GM06990 (cell line): ENCODE measurements around the gene ST8SIA5.

ENCODE experiments used
- DNase-seq: peaks from one replicate; pipeline ENCODE4 v3.0.0-alpha.2; 2011; ENCODE audit not compliant: insufficient read length; ENCODE audit errors: extremely low read depth
- H3K27me3 ChIP-seq: replicated peaks from 2 replicates; pipeline ENCODE4 v1.6.0; 2011; ENCODE audit warnings: low read length; ENCODE audit not compliant: control insufficient read depth, insufficient read depth
- H3K36me3 ChIP-seq: 2 replicates; pipeline ENCODE4 v1.5.1; 2011; ENCODE audit warnings: low read length; ENCODE audit not compliant: control insufficient read depth, insufficient read depth
- H3K4me3 ChIP-seq: replicated peaks from 2 replicates; pipeline ENCODE4 v1.5.1; 2011; ENCODE audit warnings: low read depth, mild to moderate bottlenecking, control low read depth, low read length
- TF ChIP-seq, protein P1 (sequence below): IDR thresholded peaks from 2 replicates; pipeline ENCODE4 v1.5.1; 2011; ENCODE audit warnings: low read length, control low read depth, mild to moderate bottlenecking, inconsistent platforms; ENCODE audit not compliant: insufficient read depth, poor library complexity, severe bottlenecking

Gene ST8SIA5

GRCh38 chr18:46624127-46624526, 132.7 kb downstream of the ST8SIA5 start:
- Histone ChIP-seq H3K4me3 (no peak overlapping the region), H3K36me3 (no peaks in the 10 kb centered on the region), H3K27me3 (no peaks in the 10 kb centered on the region; the same call in 1 of the 2 replicates)
- TF ChIP-seq, protein P1, sequence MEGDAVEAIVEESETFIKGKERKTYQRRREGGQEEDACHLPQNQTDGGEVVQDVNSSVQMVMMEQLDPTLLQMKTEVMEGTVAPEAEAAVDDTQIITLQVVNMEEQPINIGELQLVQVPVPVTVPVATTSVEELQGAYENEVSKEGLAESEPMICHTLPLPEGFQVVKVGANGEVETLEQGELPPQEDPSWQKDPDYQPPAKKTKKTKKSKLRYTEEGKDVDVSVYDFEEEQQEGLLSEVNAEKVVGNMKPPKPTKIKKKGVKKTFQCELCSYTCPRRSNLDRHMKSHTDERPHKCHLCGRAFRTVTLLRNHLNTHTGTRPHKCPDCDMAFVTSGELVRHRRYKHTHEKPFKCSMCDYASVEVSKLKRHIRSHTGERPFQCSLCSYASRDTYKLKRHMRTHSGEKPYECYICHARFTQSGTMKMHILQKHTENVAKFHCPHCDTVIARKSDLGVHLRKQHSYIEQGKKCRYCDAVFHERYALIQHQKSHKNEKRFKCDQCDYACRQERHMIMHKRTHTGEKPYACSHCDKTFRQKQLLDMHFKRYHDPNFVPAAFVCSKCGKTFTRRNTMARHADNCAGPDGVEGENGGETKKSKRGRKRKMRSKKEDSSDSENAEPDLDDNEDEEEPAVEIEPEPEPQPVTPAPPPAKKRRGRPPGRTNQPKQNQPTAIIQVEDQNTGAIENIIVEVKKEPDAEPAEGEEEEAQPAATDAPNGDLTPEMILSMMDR, result no peak
- DNase-seq, result no peak

DNA sequence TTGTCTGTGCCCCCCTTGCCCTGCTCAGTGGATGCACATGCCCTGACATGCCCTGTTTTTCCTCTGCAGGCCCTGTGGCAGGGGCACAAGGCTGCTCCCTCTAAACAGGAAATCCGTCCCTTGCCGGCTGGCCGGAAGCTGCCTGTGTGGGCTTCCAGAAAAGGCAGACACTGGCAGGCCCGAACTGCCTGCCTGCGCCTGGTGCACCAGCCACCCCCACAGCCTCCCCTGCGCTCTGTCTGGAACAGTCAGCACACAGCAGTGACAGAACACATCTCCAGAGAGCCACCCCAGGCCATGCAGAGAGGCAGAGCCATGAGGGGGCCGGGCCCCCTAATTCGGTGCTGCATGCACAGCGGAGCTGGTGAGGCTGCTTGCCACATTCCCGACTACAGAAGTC, 133.3 kb downstream of the ST8SIA5 start:
- peak; percentile 6 for DNase-seq
- H3K4me3 ChIP-seq, result no peak overlapping the region
- H3K27me3 ChIP-seq, result no peaks in the 10 kb centered on the region; the same call in 1 of the 2 replicates
- TF ChIP-seq, protein P1, result no peak
- H3K36me3 ChIP-seq, result no peaks in the 10 kb centered on the region

DNA sequence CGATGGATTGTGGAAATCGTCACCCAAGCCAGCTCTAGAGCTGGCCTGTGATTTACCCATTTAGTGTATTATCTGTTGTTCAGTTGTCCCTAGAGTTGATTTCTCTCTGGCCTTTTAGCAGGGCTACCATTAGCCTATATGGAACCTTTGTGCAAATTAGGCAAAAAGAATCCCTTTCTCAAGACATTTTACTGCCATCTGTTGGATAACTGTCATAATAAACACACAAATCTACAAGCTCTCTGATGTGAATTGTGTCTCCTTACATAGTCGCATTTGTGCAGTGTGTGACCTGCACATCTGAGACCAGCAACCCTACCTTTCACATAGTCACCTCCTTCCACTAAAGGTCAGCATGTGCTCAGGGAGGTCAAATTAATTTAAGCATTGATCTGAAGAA, 133.9 kb downstream of the ST8SIA5 start:
- Histone ChIP-seq H3K4me3 (no peak overlapping the region), H3K36me3 (no peaks in the 10 kb centered on the region), H3K27me3 (no peaks in the 10 kb centered on the region)
- TF ChIP-seq, protein P1, result peak; percentile 29
- no peak for DNase-seq

GRCh38 chr18:46622451-46622850, 134.4 kb downstream of the ST8SIA5 start:
- Histone ChIP-seq H3K36me3 (no peaks in the 10 kb centered on the region), H3K4me3 (no peak overlapping the region), H3K27me3 (no peaks in the 10 kb centered on the region)
- TF ChIP-seq, protein P1, result no peak
- no peak for DNase-seq

DNA sequence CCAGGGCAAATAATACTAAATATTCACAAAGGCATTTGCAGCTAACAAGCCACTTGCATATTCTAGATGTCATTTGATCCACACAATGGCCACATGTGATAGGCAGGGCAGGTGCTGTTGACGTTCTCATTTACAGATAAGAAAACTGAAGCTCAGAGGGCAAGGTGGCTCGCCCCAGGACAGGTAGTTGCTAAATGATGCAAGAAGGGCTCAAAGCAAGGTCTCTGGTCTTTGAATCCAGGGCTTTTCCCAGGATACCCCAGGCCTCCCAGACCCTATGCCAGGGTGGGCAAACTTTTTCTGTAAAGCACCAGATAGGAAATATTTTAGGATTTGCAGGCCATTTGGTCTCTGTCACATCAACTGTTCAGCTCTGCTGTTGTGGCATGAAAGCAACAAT, 135.0 kb downstream of the ST8SIA5 start:
- no peak overlapping the region for H3K4me3 ChIP-seq
- no peak for DNase-seq
- no peaks in the 10 kb centered on the region for H3K27me3 ChIP-seq
- TF ChIP-seq, protein P1, result no peak
- no peaks in the 10 kb centered on the region for H3K36me3 ChIP-seq

- Histone ChIP-seq H3K36me3 (no peaks in the 10 kb centered on the region), H3K27me3 (no peaks in the 10 kb centered on the region), H3K4me3 (no peak overlapping the region)
- TF ChIP-seq, protein P1, result no peak
- no peak for DNase-seq
Observed at GRCh38 chr18:46621111-46621766, 135.6 kb downstream of the ST8SIA5 start.
